Upper lobe of left lung (tissue), 6 donors: ENCODE measurements around the gene MRNIP. TPM values are rescaled to one million over a fixed set of nuclear protein-coding genes. Genes with fewer than 3 reads are reported as not detected.
A peak's percentile ranks its signal among the peaks of the same experiment; 100 is the strongest.

Source experiments
- ATAC-seq, 2 donors: fragments of 200-7000 bp; cut with Tn5 transposase; one replicate each; pipeline ENCODE4 v1.9.1; 2022; ENCODE audit warnings: mild to moderate bottlenecking in 2 of 2, moderate library complexity in 2 of 2; ENCODE audit not compliant: low FRiP score in 2 of 2
- DNase-seq, 2 donors: peaks; one replicate each; pipeline ENCODE4 v3.0.0-alpha.2; 2019 to 2020
- H3K27ac ChIP-seq, 4 donors: fragments of 200-600 bp; sonication (generic); one replicate each; pipeline ENCODE4 v1.5.1; 2016 to 2019
- H3K27me3 ChIP-seq, 4 donors: fragments of 200-600 bp; sonication (generic); one replicate each; pipeline ENCODE4 v1.5.1; 2017 to 2019
- H3K36me3 ChIP-seq, 4 donors: fragments of 200-600 bp; sonication (generic); one replicate each; pipeline ENCODE4 v1.5.1; 2016 to 2019
- H3K4me1 ChIP-seq, 4 donors: fragments of 200-600 bp; sonication (generic); one replicate each; pipeline ENCODE4 v1.5.1; 2018 to 2019
- H3K4me3 ChIP-seq, 4 donors: fragments of 200-600 bp; sonication (generic); one replicate each; pipeline ENCODE4 v1.5.1; 2017 to 2019; ENCODE audit warnings: mild to moderate bottlenecking in 2 of 4, moderate library complexity in 1 of 4
- H3K9me3 ChIP-seq, 4 donors: fragments of 200-600 bp; sonication (generic); one replicate each; pipeline ENCODE4 v1.5.1; 2018 to 2019
- EP300 ChIP-seq, 4 donors: sonication (generic); formaldehyde crosslinking; IDR thresholded peaks; one replicate each; pipeline ENCODE4 v1.5.1; 2017; ENCODE audit warnings: antibody characterized with exemption in 4 of 4, control low read depth in 2 of 4
- POLR2A ChIP-seq, 4 donors: fragments of 450-650 bp; IDR thresholded peaks; one replicate each; pipeline ENCODE4 v1.5.1; 2016 to 2017; ENCODE audit warnings: antibody characterized with exemption in 4 of 4, mild to moderate bottlenecking in 2 of 4
- POLR2AphosphoS5 ChIP-seq, 2 donors: sonication (generic); formaldehyde crosslinking; IDR thresholded peaks; one replicate each; pipeline ENCODE4 v1.5.1; 2017; ENCODE audit warnings: antibody characterized with exemption in 2 of 2
- WGBS, 2 donors: methylation state at CpG; one replicate each; pipeline ENCODE4 v1.1.5; 2017 to 2018; 5-methylcytosine and 5-hydroxymethylcytosine counted together
- total RNA-seq, 6 donors: library from RNA; depleted of rRNA in 4 of 6; stranded (reverse); fragments of >200 nt in 4 of 6; gene quantifications; one replicate each; pipeline versions ENCODE4 v1.1.0 to v1.2.1, GENCODE V29; 2016 to 2021
- TF ChIP-seq, protein P1 (sequence below), 6 experiments: fragments of 450-650 bp in 4 of 6; fragments of 200-600 bp in 2 of 6; sonication (generic) in 2 of 6; IDR thresholded peaks; one replicate each; pipeline ENCODE4 v1.5.1; 2016 to 2019; ENCODE audit warnings: antibody characterized with exemption in 6 of 6
- donor health status: DM: no; HTN: no; CAD: no; lungs with moderate emphysema.
- donor health status: DM: no; HTN: yes; CAD: no; lungs with severe emphysema.

MRNIP gene
- total RNA-seq, 6 donors from 2014 or later: 20.7 to 142 (median 33.2) TPM

DNA sequence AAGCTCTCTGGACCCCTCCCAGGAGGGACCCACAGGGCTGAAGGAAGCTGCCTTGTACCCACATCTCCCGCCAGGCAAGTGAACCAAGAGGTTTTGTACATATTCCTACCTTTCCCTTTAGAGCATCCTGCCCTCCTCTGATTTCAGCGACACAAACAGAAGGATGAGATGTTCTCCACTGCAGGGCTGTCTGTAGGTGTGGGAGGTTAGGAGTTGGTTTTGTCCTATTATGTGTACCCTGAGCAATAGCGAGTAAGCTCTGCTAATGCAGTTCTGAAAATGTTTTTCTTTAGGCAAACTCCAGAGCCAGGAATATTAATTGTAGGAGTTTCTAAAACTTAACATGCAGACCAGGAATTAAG, 24.9 kb downstream of the MRNIP start:
- Histone ChIP-seq H3K4me3 (no peak overlapping the region), H3K36me3 (peaks cover 73 to 95% (median 92%) of the 10 kb centered on the region in 4 donors), H3K27me3 (no peaks in the 10 kb centered on the region), H3K27ac (peak overlapping the region in 2 of 4 donors; percentile 2 to 9), H3K4me1 (peaks cover 12 to 34% (median 17%) of the 10 kb centered on the region in 4 donors), H3K9me3 (no peaks in the 10 kb centered on the region)
- TF ChIP-seq EP300 (IDR thresholded peaks at IDR 0.05) (no peak), POLR2AphosphoS5 (IDR thresholded peaks at IDR 0.05) (no peak), POLR2A (IDR thresholded peaks at IDR 0.05) (no peak)
- TF ChIP-seq, protein P1, sequence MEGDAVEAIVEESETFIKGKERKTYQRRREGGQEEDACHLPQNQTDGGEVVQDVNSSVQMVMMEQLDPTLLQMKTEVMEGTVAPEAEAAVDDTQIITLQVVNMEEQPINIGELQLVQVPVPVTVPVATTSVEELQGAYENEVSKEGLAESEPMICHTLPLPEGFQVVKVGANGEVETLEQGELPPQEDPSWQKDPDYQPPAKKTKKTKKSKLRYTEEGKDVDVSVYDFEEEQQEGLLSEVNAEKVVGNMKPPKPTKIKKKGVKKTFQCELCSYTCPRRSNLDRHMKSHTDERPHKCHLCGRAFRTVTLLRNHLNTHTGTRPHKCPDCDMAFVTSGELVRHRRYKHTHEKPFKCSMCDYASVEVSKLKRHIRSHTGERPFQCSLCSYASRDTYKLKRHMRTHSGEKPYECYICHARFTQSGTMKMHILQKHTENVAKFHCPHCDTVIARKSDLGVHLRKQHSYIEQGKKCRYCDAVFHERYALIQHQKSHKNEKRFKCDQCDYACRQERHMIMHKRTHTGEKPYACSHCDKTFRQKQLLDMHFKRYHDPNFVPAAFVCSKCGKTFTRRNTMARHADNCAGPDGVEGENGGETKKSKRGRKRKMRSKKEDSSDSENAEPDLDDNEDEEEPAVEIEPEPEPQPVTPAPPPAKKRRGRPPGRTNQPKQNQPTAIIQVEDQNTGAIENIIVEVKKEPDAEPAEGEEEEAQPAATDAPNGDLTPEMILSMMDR (IDR thresholded peaks at IDR 0.05): no peak
- whole genome bisulfite sequencing, 2 donors: 97 to 98% methylated on average over 3 of the region's 3 CpGs
- DNase-seq (no peak), ATAC-seq (no peak)

- Histone ChIP-seq H3K4me1 (peaks cover 12 to 36% (median 17%) of the 10 kb centered on the region in 4 donors), H3K9me3 (no peaks in the 10 kb centered on the region), H3K27me3 (no peaks in the 10 kb centered on the region), H3K4me3 (no peak overlapping the region), H3K27ac (peak overlapping the region in 1 of 4 donors; percentile 9), H3K36me3 (peaks cover 76 to 96% (median 91%) of the 10 kb centered on the region in 4 donors)
- ATAC-seq (peak in 1 of 2 donors; percentile 34), DNase-seq (peak in 1 of 2 donors; percentile 70)
- 91 to 92% methylated on average over 15 to 23 of the region's 23 CpGs for WGBS, 2 donors
- TF ChIP-seq, protein P1 (IDR thresholded peaks at IDR 0.05): no peak
- TF ChIP-seq POLR2AphosphoS5 (IDR thresholded peaks at IDR 0.05): no peak
- no peak for TF ChIP-seq EP300 (IDR thresholded peaks at IDR 0.05)
- TF ChIP-seq POLR2A (IDR thresholded peaks at IDR 0.05): no peak
Measured at GRCh38 chr5:179833056-179833708, 25.4 kb downstream of the MRNIP start.

- H3K4me3 ChIP-seq: no peak overlapping the region
- no peak for ATAC-seq
- no peaks in the 10 kb centered on the region for H3K27me3 ChIP-seq
- H3K36me3 ChIP-seq: peaks cover 74 to 96% (median 91%) of the 10 kb centered on the region in 4 donors
- WGBS, 2 donors: 96 to 97% methylated on average over 11 to 20 of the region's 20 CpGs
- TF ChIP-seq POLR2AphosphoS5 (IDR thresholded peaks at IDR 0.05) (no peak), EP300 (IDR thresholded peaks at IDR 0.05) (no peak)
- H3K9me3 ChIP-seq: no peaks in the 10 kb centered on the region
- no peak overlapping the region for H3K27ac ChIP-seq
- H3K4me1 ChIP-seq: peaks cover 19 to 41% (median 21%) of the 10 kb centered on the region in 4 donors
- DNase-seq: peak in 1 of 2 donors; percentile 51
Measured at GRCh38 chr5:179832039-179832745, 26.4 kb downstream of the MRNIP start.

DNA sequence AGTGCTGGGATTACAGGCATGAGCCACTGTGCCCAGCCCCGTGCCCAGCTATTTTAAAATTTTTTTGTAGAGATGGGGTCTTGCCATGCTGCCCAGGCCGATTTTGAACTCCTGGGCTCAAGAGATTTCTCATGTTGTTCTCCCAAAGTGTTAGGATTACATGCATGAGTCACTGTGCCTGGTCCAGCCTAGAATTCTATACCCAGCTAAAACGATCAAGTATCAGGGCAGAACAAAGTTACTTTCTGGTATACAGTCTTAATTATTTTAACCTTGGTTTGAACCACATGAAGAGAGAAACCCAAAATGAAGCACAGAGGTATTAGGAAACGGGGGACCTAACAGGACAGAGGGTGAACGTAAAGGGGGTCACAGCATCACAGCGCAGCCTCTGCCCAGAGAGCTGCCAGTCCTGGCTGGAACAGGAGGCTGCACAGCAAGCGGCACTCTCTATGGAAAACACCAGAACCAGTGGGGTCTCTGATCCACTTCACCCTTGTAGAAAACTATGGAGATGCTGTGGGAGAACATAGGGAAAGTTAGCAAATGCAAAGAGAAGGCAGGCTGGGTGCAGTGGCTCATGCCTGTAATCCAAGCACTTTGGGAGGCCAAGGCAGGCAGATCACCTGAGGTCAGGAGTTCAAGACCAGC, 27.7 kb downstream of the MRNIP start:
- DNase-seq (no peak), ATAC-seq (no peak)
- Histone ChIP-seq H3K27me3 (no peaks in the 10 kb centered on the region), H3K4me3 (no peak overlapping the region), H3K36me3 (peaks cover 74 to 96% (median 91%) of the 10 kb centered on the region in 4 donors), H3K27ac (no peak overlapping the region), H3K4me1 (peaks cover 12 to 34% (median 18%) of the 10 kb centered on the region in 4 donors), H3K9me3 (no peaks in the 10 kb centered on the region)
- TF ChIP-seq POLR2AphosphoS5 (IDR thresholded peaks at IDR 0.05): no peak
- TF ChIP-seq, protein P1 (IDR thresholded peaks at IDR 0.05): no peak
- TF ChIP-seq EP300 (IDR thresholded peaks at IDR 0.05): no peak
- TF ChIP-seq POLR2A (IDR thresholded peaks at IDR 0.05): no peak
- WGBS, 2 donors: 94 to 95% methylated on average over 7 of the region's 7 CpGs
